HCEC 1CT (cell line): ENCODE results near the gene GLTP.
"Not testable (repeated sequence)": the region's sequence is repeated elsewhere in the genome, so short reads cannot be mapped to it uniquely, and the experiment has no call there.

Source experiments
- DNase-seq: peaks from one replicate; pipeline ENCODE4 v3.0.0-alpha.2; 2017

Gene GLTP

GRCh38 chr12:109900752-109901580 is 20.6 kb upstream of the GLTP start:
- DNase-seq = no peak

- DNase-seq = peak; percentile 92
Observed at GRCh38 chr12:109899783-109900751, 19.7 kb upstream of the GLTP start, which contains the start of gene TCHP. Gene TCHP, plus strand, starts transcription at chr12:109900274. Its CDS starts 2,753 bp downstream, at chr12:109903027.

GRCh38 chr12:109899345-109899744 is 19.0 kb upstream of the GLTP start:
- DNase-seq = not testable (repeated sequence)

GRCh38 chr12:109897029-109897428 is 16.7 kb upstream of the GLTP start:
- no peak for DNase-seq

GRCh38 chr12:109896188-109896587 is 15.8 kb upstream of the GLTP start:
- DNase-seq = no peak

GRCh38 chr12:109894939-109895338 is 14.6 kb upstream of the GLTP start:
- no peak for DNase-seq

- no peak for DNase-seq
Observed at GRCh38 chr12:109893261-109893995, 13.1 kb upstream of the GLTP start.

- no peak for DNase-seq
Observed at GRCh38 chr12:109892748-109893147, 12.4 kb upstream of the GLTP start.

GRCh38 chr12:109892165-109892715 is 11.9 kb upstream of the GLTP start:
- DNase-seq = no peak

- not testable (repeated sequence) for DNase-seq
Observed at GRCh38 chr12:109891731-109892130, 11.4 kb upstream of the GLTP start.

- DNase-seq = no peak
Observed at GRCh38 chr12:109890620-109891170, 10.4 kb upstream of the GLTP start.

GRCh38 chr12:109888179-109889020 is 8.1 kb upstream of the GLTP start:
- peak; percentile 98 for DNase-seq

GRCh38 chr12:109885616-109886015 is 5.3 kb upstream of the GLTP start:
- peak; percentile 40 for DNase-seq

- DNase-seq = no peak
Observed at GRCh38 chr12:109883461-109883860, 3.1 kb upstream of the GLTP start.

GRCh38 chr12:109881752-109882151 is 1.4 kb upstream of the GLTP start:
- no peak for DNase-seq

GRCh38 chr12:109880938-109881337 is 597 bp upstream of the GLTP start:
- no peak for DNase-seq

GRCh38 chr12:109879351-109880042 is 844 bp downstream of the GLTP start:
- DNase-seq = no peak

- DNase-seq = no peak
Observed at GRCh38 chr12:109878749-109879148, 1.6 kb downstream of the GLTP start.

- DNase-seq = no peak
Observed at GRCh38 chr12:109878247-109878625, 2.1 kb downstream of the GLTP start.

- no peak for DNase-seq
Observed at GRCh38 chr12:109877504-109878246, 2.7 kb downstream of the GLTP start.
